Activated CD8-positive, alpha-beta memory T cell treated with anti-CD3 and anti-CD28 coated beads, Interleukin-2, amount 50 U/mL, for 24 hours (primary cell): Measurements from ENCODE around the gene DCAF5.
"Not testable (repeated sequence)": the region's sequence is repeated elsewhere in the genome, so short reads cannot be mapped to it uniquely, and the experiment has no call there.

Source experiments
- DNase-seq: peaks from one replicate; pipeline ENCODE4 v3.0.0-alpha.2; 2020; ENCODE audit errors: extremely low read depth

Gene DCAF5

GRCh38 chr14:69096781-69097475 is 56.0 kb downstream of the DCAF5 start:
- DNase-seq: no peak

GRCh38 chr14:69096246-69096645 is 56.7 kb downstream of the DCAF5 start:
- no peak for DNase-seq

- no peak for DNase-seq
Measured at GRCh38 chr14:69094481-69094880, 58.4 kb downstream of the DCAF5 start.

DNA sequence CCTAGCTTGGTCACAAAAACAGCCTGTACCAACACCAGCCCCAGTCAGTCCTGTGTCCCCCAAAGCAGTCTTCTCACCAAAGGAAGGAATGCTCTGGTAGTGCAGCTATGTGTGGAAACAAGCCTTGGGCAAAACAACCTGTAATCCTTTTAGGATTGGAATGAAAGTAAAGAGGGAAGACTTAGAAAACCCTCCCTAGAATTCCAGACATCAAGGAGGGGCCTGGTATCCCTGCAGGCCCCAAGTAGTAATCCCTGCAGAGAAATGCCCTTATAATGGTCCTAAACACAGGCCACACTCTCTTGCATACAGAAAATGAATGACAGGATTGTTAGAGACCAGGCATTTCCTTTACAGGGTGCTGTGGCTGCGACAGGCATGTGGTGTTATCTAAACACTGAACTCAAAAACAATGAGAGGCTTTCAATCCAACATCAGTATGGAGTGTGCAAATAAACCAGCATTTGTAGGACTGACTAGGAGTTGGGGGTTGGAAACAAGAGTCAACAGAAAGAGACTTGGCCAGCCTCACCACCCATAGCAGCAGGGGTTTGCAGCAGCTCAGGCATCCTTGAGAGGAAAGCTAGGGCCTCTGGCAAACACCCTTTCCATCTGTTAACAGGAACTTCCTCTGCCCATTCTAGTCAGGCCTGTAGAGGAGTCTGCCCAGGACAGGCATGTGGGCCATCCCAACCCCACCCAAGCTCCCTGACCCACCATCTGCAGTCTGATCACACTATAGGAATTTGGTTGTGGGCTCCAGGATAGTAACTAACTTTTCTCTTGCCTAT is 59.1 kb downstream of the DCAF5 start:
- DNase-seq: no peak

DNA sequence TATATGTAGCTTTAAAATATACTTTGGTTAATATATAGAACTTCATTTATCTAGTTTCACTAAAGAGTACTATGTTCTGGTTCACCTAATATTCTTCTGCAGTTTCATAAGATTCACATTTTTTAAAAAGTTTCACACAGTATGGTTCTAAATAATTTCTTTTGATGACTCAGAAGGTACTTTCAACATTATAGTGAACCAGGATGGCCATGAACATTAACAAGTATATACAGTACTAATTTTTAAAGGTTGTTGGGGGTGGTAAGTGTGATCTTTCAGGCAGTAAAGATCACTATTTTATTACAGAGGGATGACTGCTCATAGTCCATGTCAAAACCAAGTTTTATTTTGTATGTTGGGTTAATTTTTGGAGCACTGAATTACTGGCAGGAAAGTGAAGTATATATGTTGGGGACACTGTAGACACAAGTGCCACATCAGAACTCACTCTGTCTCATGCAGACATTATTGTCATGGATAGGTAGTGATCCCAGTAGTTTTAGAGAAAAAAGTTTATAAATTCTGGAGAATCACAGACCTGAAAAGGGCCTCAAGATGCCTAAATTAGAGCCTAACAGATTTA is 60.0 kb downstream of the DCAF5 start:
- no peak for DNase-seq

GRCh38 chr14:69091695-69092094 is 61.2 kb downstream of the DCAF5 start:
- no peak for DNase-seq

DNA sequence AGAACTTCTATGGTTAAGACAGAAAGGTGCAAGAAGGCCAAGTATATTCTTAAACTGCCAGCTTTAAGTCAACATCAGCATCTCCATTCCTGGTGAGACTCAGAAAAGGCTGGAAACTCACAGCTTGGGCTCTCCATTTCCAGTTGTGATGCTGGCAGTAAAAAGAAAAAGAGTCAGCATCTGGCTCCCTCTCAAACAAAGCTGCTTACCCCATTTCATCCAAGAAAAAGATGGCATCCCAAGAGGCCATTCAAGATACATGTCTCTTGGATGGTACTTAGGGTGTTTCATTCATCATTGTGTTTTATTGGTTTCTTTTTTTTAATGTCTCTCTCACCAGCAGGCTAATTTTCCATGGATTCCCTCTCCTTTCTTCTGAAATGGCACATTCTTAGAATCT is 61.9 kb downstream of the DCAF5 start:
- no peak for DNase-seq

GRCh38 chr14:69090187-69090789 is 62.6 kb downstream of the DCAF5 start:
- DNase-seq: no peak

DNA sequence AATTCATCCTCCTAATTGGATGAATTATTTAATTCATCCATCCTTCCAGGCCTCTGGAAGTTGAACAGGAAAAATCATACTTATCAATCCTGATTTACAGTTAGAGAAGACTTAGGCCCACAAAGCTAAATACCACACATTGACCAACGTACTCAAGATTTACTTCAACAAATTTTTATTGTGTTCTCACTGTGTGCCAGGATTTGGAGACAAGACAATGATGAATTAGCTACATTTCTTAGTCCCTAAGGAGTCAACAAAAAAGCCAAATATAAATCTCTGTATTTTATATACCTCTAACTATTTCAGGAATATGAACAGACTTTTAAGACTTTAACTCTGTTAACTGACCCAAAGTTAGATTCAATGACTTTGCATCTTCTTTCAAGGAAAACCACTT is 63.9 kb downstream of the DCAF5 start:
- no peak for DNase-seq

- DNase-seq: no peak
Measured at GRCh38 chr14:69088586-69088985, 64.3 kb downstream of the DCAF5 start.

DNA sequence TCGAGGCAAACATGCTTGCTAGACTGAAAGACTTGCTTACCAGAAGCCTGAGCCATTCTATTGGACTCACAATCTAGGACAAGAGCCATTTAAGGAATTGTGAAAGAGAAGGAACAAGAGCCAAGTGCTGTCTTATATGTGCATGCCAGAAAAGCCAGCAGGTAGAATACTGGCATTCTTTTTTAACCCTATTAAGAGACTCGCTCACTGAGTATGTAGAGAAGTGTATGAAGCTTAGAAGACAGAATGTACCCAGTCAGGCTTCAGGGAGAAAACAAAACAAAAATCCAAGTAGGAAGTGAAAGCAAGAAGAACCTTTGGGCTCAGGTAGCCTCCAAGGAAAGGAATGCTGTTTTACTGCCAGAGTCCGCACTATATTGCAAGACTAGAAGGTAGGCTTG is 65.9 kb downstream of the DCAF5 start:
- no peak for DNase-seq

DNA sequence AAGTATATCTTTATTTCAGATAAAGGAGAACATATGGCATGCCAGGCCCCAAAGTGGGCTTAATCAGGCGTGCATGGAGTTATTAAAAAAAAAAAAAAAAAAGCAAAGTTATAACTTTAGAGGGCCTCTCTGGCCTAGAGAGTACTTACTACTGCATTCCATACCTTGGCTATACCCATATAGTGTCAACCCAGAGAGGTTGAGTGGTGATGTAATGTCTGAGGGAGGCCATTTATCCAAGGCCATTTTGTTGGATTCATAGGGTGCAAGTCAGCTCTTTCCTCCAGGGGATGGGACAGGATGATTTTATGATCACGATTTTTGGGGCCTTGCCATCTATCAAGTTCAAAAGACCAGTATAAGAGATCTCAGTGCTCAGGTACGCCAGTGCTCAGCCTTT is 66.4 kb downstream of the DCAF5 start:
- DNase-seq: no peak

DNA sequence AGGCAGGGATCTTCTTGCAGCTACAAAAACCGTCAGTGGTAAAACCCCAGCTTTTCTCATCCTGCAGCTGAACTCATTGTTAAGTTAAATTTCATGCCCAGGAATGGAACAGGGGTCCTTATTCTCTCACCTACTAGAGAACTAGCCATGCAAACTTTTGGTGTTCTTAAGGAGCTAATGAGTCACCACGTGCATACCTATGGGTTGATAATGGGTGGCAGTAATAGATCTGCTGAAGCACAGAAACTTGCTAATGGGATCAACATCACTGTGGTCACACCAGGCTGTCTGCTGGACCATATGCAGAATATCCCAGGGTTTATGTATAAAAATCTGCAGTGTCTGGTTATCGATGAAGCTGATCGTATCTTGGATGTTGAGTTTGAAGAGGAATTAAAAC is 68.9 kb downstream of the DCAF5 start:
- no peak for DNase-seq

DNA sequence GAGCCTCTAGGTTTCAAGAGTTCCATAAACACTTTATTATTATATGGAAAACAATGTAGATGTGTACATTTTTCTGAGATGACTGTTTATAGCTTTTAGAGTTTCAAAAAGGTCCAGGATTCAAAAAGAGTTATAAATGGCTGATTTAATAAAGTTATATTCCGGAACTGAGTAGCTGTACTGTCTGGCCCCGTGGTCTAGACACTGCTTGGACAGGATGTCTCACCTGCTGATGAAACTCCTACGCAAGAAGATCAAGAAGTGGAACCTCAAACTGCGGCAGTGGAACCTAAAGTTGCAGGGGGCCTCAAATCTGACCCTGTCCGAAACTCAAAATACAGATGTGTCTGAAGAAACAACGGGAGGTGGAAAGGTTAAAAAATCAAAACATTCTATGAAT is 69.7 kb downstream of the DCAF5 start:
- DNase-seq: no peak

- no peak for DNase-seq
Measured at GRCh38 chr14:69081271-69081670, 71.6 kb downstream of the DCAF5 start.

DNA sequence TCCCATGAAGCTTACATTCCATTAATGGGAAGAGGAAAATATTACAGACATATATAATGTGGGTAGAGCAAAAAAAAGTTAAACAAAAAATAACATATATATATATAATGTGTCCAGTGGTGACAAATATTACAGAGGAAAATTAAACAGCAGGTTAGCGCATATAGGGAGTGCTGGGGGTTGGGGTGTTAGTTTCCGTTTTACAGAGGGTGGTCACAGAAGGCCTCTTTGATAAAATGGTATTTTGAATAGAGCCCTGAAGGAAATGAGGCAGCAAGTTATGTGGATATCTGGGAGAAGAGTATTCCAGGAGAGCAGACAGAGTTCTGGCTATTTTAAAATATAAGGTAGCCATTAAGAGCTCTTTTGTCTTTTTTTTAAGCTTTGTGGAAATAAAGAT is 73.2 kb downstream of the DCAF5 start:
- DNase-seq: no peak

DNA sequence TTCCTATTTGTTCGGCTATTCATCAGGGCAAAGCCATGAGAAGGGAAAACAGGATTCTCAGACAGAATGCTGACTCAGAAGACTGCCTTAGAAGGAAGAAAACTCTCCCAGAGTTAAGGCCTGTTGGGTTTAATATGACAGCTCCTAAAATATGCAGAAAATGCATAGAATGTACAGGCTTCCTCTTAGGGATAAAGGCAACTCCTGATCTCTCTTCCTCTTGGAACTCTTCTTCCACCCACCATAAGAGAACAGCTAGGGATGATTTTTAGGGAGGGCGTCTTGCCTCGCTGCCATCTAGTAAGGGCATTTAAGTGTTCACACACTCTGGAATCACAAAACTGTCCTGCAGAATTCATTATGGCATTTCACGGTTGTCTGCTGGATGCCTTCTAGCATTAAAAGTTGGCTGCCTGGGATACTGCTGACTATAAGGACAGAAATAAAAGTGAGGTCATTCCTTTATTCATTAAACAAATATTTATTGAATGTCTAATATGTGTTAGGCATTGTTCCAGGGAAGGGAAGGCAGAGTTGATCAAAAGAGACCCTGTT is 73.7 kb downstream of the DCAF5 start:
- no peak for DNase-seq

GRCh38 chr14:69077841-69078240 is 75.1 kb downstream of the DCAF5 start:
- DNase-seq: no peak

GRCh38 chr14:69077185-69077584 is 75.7 kb downstream of the DCAF5 start:
- DNase-seq: not testable (repeated sequence)

GRCh38 chr14:69076341-69076740 is 76.6 kb downstream of the DCAF5 start:
- DNase-seq: no peak

- no peak for DNase-seq
Measured at GRCh38 chr14:69073915-69074314, 79.0 kb downstream of the DCAF5 start.

GRCh38 chr14:69073429-69073828 is 79.5 kb downstream of the DCAF5 start:
- DNase-seq: no peak
